HL-60 (cell line): ENCODE results near the gene SSMEM1.

ENCODE experiments used
- GABPA ChIP-seq: IDR thresholded peaks from 2 replicates; pipeline ENCODE4 v1.6.1; 2012; ENCODE audit warnings: low read depth
- POLR2AphosphoS5 ChIP-seq: IDR thresholded peaks from 2 replicates; pipeline ENCODE4 v1.6.1; 2012; ENCODE audit warnings: low read depth
- SPI1 ChIP-seq: IDR thresholded peaks from 2 replicates; pipeline ENCODE4 v1.6.1; 2012; ENCODE audit warnings: low read depth, mild to moderate bottlenecking, borderline replicate concordance
- TF ChIP-seq, protein P1 (sequence below): IDR thresholded peaks from one replicate; pipeline ENCODE4 v1.5.1; 2011; ENCODE audit warnings: low read length, control low read depth, inconsistent platforms; ENCODE audit not compliant: insufficient read depth
- TF ChIP-seq, protein P2 (sequence below): IDR thresholded peaks from 2 replicates; pipeline ENCODE4 v1.6.1; 2012; ENCODE audit warnings: low read depth; ENCODE audit not compliant: insufficient replicate concordance

DNA sequence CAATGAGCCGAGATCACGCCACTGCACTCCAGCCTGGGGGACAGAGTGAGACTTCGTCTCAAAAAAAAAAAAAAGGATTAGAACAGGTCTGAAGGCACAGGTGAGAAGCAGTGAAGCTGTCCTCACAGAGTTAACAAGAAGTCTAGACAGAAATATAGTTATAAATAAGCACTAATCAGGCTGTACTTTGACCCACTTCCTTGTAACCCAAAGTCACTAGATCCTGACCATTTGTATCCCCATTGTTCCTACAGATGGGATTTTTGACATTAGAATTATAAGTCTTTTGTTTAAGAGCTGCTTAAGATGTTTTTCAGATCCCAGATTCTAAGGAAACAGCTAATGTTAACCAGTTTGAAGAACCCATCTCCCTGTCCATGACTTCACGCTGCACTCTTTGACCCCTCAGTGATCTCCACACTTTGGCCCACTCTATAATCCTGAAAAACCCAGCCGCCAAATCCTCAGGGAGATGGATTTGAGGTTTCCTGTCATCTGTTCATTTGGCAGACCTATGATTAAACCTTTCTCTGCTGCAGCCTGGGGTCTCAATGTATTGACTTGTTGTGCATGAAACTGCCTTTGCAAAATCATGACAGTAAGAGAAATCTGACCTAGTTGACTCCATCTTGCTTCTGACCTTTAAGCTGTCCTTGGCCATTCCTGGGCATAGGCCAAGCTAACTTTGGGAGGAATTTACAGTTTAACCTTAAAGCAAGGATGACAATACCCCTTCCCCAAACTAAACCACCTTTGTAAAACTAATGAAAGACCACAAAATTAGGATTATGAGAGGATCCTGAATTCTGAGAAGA, 11.4 kb downstream of the SSMEM1 start:
- TF ChIP-seq, protein P1, sequence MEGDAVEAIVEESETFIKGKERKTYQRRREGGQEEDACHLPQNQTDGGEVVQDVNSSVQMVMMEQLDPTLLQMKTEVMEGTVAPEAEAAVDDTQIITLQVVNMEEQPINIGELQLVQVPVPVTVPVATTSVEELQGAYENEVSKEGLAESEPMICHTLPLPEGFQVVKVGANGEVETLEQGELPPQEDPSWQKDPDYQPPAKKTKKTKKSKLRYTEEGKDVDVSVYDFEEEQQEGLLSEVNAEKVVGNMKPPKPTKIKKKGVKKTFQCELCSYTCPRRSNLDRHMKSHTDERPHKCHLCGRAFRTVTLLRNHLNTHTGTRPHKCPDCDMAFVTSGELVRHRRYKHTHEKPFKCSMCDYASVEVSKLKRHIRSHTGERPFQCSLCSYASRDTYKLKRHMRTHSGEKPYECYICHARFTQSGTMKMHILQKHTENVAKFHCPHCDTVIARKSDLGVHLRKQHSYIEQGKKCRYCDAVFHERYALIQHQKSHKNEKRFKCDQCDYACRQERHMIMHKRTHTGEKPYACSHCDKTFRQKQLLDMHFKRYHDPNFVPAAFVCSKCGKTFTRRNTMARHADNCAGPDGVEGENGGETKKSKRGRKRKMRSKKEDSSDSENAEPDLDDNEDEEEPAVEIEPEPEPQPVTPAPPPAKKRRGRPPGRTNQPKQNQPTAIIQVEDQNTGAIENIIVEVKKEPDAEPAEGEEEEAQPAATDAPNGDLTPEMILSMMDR, result no peak
- TF ChIP-seq, protein P2, sequence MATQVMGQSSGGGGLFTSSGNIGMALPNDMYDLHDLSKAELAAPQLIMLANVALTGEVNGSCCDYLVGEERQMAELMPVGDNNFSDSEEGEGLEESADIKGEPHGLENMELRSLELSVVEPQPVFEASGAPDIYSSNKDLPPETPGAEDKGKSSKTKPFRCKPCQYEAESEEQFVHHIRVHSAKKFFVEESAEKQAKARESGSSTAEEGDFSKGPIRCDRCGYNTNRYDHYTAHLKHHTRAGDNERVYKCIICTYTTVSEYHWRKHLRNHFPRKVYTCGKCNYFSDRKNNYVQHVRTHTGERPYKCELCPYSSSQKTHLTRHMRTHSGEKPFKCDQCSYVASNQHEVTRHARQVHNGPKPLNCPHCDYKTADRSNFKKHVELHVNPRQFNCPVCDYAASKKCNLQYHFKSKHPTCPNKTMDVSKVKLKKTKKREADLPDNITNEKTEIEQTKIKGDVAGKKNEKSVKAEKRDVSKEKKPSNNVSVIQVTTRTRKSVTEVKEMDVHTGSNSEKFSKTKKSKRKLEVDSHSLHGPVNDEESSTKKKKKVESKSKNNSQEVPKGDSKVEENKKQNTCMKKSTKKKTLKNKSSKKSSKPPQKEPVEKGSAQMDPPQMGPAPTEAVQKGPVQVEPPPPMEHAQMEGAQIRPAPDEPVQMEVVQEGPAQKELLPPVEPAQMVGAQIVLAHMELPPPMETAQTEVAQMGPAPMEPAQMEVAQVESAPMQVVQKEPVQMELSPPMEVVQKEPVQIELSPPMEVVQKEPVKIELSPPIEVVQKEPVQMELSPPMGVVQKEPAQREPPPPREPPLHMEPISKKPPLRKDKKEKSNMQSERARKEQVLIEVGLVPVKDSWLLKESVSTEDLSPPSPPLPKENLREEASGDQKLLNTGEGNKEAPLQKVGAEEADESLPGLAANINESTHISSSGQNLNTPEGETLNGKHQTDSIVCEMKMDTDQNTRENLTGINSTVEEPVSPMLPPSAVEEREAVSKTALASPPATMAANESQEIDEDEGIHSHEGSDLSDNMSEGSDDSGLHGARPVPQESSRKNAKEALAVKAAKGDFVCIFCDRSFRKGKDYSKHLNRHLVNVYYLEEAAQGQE, result no peak
- TF ChIP-seq POLR2AphosphoS5 (no peak), GABPA (no peak), SPI1 (no peak)
